Right lobe of liver (tissue), 6 donors: ENCODE data around the gene CCDC136. TPM values are rescaled to one million over a fixed set of nuclear protein-coding genes. Genes with fewer than 3 reads are reported as not detected.
A peak's percentile ranks its signal among the peaks of the same experiment; 100 is the strongest.

ENCODE experiments used
- ATAC-seq, 4 donors: fragments of 200-7000 bp; cut with Tn5 transposase; one replicate each; pipeline ENCODE4 v1.9.1; 2020; ENCODE audit warnings: mild to moderate bottlenecking in 4 of 4, moderate library complexity in 4 of 4
- DNase-seq, 3 donors: peaks; one replicate each; pipeline ENCODE4 v3.0.0-alpha.2; 2020
- H3K27ac ChIP-seq, 3 donors: fragments of 200-600 bp; one replicate each; pipeline ENCODE4 v1.8.0; 2022
- H3K27me3 ChIP-seq, 2 donors: fragments of 200-600 bp; one replicate each; pipeline ENCODE4 v1.8.0; 2022
- H3K36me3 ChIP-seq, 4 donors: fragments of 200-600 bp; sonication (generic) in 1 of 4; one replicate each; pipeline versions ENCODE4 v1.5.1 to v1.8.0; 2017 to 2022; ENCODE audit warnings: control low read depth in 1 of 4
- H3K4me1 ChIP-seq, 4 donors: fragments of 200-600 bp; sonication (generic) in 1 of 4; one replicate each; pipeline versions ENCODE4 v1.5.1 to v1.8.0; 2017 to 2022; ENCODE audit warnings: control low read depth in 1 of 4
- H3K4me3 ChIP-seq, 3 donors: fragments of 200-600 bp; one replicate each; pipeline ENCODE4 v1.8.0; 2022
- H3K9me3 ChIP-seq, 4 donors: fragments of 200-600 bp; sonication (generic) in 1 of 4; one replicate each; pipeline versions ENCODE4 v1.5.1 to v1.8.0; 2017 to 2022; ENCODE audit warnings: control low read depth in 1 of 4
- POLR2A ChIP-seq: fragments of 450-650 bp; IDR thresholded peaks from one replicate; pipeline ENCODE4 v1.6.1; 2017; ENCODE audit warnings: antibody characterized with exemption, mild to moderate bottlenecking
- WGBS: methylation state at CpG from one replicate; pipeline ENCODE4 v1.1.6; 2018; ENCODE audit warnings: low coverage, low lambda C conversion rate; ENCODE audit not compliant: insufficient coverage; ENCODE audit errors: missing lambda C conversion rate; 5-methylcytosine and 5-hydroxymethylcytosine counted together
- intact Hi-C, 2 donors: fragments of 100-400 bp; cut with DNase I; formaldehyde crosslinking; loops; one replicate each; pipeline versions ENCODE4 v1.11.2 to v1.14.1; 2022
- total RNA-seq, 6 experiments: library from RNA; depleted of rRNA in 2 of 6; stranded (reverse); fragments of >200 nt in 2 of 6; fragmentation: NEBNext Ultra II Directional in 3 of 6; extraction: Animal tissue kit (Norgen Biotek cat#: 25700) in 3 of 6; gene quantifications; one replicate each; pipeline versions ENCODE4 v1.1.0 to v1.2.4, GENCODE V29; 2016 to 2023
- TF ChIP-seq, protein P1 (sequence below), 4 donors: fragments of 200-600 bp in 3 of 4; fragments of 450-650 bp in 1 of 4; IDR thresholded peaks; one replicate each; pipeline versions ENCODE4 v1.5.1 to v1.8.0; 2016 to 2022; ENCODE audit warnings: antibody characterized with exemption in 4 of 4, mild to moderate bottlenecking in 2 of 4
- donor health status: DM: no; HTN: yes; CAD: no.
- donor health status: DM: no; HTN: no; CAD: no.
- donor health status: DM: no; HTN: no; CAD: no.
- donor health status: DM: no; HTN: yes; CAD: no.
- donor health status: DM: no; HTN: yes; CAD: no.

Gene CCDC136
- total RNA-seq, 6 experiments from 2014 or later, result 0.16 to 0.70 (median 0.20) TPM; not detected in 2

DNA sequence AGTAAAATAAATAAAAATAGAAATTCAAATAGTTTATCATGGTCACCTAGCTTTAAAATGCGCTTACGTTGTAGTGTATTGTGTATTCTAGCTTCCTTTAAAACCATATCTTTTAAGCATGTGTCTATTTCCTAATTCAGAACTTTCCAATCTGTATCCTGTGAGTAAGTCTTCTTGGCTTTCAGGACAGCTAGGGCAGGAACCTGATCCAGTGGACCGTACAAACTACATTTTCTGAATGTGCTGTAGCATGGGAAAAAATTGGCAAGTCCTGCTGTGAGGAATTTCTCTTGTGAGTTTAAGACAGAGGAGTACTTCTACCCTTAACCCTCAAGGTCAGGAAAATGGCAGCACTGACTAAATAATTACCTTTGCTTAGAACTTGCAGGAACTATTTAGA is 28.2 kb upstream of the CCDC136 start:
- TF ChIP-seq, protein P1, sequence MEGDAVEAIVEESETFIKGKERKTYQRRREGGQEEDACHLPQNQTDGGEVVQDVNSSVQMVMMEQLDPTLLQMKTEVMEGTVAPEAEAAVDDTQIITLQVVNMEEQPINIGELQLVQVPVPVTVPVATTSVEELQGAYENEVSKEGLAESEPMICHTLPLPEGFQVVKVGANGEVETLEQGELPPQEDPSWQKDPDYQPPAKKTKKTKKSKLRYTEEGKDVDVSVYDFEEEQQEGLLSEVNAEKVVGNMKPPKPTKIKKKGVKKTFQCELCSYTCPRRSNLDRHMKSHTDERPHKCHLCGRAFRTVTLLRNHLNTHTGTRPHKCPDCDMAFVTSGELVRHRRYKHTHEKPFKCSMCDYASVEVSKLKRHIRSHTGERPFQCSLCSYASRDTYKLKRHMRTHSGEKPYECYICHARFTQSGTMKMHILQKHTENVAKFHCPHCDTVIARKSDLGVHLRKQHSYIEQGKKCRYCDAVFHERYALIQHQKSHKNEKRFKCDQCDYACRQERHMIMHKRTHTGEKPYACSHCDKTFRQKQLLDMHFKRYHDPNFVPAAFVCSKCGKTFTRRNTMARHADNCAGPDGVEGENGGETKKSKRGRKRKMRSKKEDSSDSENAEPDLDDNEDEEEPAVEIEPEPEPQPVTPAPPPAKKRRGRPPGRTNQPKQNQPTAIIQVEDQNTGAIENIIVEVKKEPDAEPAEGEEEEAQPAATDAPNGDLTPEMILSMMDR (IDR thresholded peaks at IDR 0.05), result no peak
- no peak for TF ChIP-seq POLR2A
- Histone ChIP-seq H3K4me1 (no peaks in the 10 kb centered on the region), H3K36me3 (peaks cover 5 to 84% (median 32%) of the 10 kb centered on the region in 4 donors), H3K27ac (no peak overlapping the region), H3K27me3 (no peaks in the 10 kb centered on the region), H3K4me3 (no peak overlapping the region), H3K9me3 (no peaks in the 10 kb centered on the region)
- no peak for ATAC-seq
- no peak for DNase-seq
- intact Hi-C loops, result no loop called here
- 85% methylated on average over 3 of the region's 3 CpGs for whole genome bisulfite sequencing

DNA sequence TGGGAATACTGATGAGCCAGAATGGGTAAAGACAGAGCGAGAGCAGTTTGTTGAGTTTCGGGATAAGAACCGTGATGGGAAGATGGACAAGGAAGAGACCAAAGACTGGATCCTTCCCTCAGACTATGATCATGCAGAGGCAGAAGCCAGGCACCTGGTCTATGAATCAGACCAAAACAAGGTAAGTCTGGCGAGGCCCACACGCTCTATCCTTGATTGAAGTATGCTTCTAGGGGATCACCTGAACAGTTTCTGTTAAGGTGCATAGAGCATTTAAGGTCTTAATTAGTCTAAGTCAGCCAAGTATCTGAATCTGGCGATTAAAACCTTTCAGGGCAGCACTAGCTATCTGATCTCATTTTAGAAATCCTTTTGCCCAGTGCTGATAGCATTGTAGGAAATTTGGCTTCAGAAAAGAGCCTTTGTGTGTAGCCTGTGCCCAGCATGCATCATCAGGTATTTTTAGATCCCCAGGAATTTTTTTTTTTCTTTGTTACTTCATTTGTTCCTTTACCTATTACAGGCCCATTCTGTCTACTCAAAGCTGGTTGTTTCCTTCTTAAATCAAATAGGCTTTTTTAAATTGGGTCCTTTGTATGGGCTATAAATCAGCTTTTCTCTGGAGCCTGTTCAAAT is 24.2 kb upstream of the CCDC136 start:
- WGBS, result 96% methylated on average over 3 of the region's 6 CpGs
- H3K27me3 ChIP-seq, result no peaks in the 10 kb centered on the region
- DNase-seq, result no peak
- H3K9me3 ChIP-seq, result no peaks in the 10 kb centered on the region
- no peak for ATAC-seq
- H3K4me1 ChIP-seq, result no peaks in the 10 kb centered on the region
- H3K4me3 ChIP-seq, result no peak overlapping the region
- H3K36me3 ChIP-seq, result peaks cover 5 to 69% (median 36%) of the 10 kb centered on the region in 4 donors
- intact Hi-C loops, result no loop called here
- TF ChIP-seq, protein P1 (IDR thresholded peaks at IDR 0.05), result no peak
- TF ChIP-seq POLR2A, result no peak
- H3K27ac ChIP-seq, result no peak overlapping the region

DNA sequence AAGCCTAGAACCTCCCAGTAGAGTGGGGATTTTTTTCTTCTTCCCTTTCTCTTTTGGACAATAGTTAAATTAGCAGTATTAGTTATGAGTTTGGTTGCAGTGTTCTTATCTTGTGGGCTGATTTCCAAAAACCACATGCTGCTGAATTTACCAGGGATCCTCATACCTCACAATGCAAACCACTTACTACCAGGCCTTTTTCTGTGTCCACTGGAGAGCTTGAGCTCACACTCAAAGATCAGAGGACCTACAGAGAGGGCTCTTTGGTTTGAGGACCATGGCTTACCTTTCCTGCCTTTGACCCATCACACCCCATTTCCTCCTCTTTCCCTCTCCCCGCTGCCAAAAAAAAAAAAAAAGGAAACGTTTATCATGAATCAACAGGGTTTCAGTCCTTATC is 21.5 kb upstream of the CCDC136 start:
- Histone ChIP-seq H3K27me3 (no peaks in the 10 kb centered on the region), H3K4me1 (no peaks in the 10 kb centered on the region), H3K36me3 (peaks cover 5 to 49% (median 27%) of the 10 kb centered on the region in 4 donors), H3K27ac (no peak overlapping the region), H3K4me3 (no peak overlapping the region), H3K9me3 (no peaks in the 10 kb centered on the region)
- 27% methylated on average over 2 of the region's 2 CpGs for WGBS
- ATAC-seq, result no peak
- intact Hi-C loops, result no loop called here
- TF ChIP-seq POLR2A, result no peak
- TF ChIP-seq, protein P1 (IDR thresholded peaks at IDR 0.05), result no peak
- DNase-seq, result no peak

DNA sequence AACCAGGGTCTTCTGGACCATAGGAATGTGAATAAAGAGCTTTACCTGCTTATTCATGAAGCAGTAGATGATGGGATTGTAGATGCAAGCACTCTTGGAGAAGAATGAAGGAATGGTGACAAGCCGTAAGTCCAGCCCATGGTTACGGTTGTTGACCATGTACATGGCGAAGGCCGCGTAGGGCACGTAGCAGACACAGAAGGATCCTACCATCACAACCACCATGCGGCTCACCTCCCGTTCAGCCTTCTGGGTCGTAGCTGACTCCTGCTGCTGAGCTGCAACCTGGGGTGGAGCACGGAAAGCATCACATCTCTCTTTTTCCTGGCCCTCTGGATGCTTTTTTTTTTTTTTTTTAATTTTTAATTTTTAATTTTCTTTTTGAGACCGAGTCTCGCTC is 18.2 kb upstream of the CCDC136 start:
- WGBS, result 96% methylated on average over 4 of the region's 12 CpGs
- no peak for TF ChIP-seq POLR2A
- TF ChIP-seq, protein P1 (IDR thresholded peaks at IDR 0.05), result no peak
- H3K27me3 ChIP-seq, result no peaks in the 10 kb centered on the region
- H3K27ac ChIP-seq, result no peak overlapping the region
- H3K4me1 ChIP-seq, result no peaks in the 10 kb centered on the region
- no peak overlapping the region for H3K4me3 ChIP-seq
- no peak for DNase-seq
- peaks cover 0 to 4% (median 0%) of the 10 kb centered on the region in 4 donors for H3K9me3 ChIP-seq
- intact Hi-C loops, result no loop called here
- ATAC-seq, result peak in 1 of 4 donors; percentile 27
- peaks cover 0 to 30% (median 14%) of the 10 kb centered on the region in 4 donors for H3K36me3 ChIP-seq
